ENCODE data around the gene COLEC12. TPM values are rescaled to one million over a fixed set of nuclear protein-coding genes. Genes with fewer than 3 reads are reported as not detected.
A peak's percentile ranks its signal among the peaks of the same experiment; 100 is the strongest.

COLEC12 gene
- total RNA-seq, 1 experiment from 2014 or later, result not detected

DNA sequence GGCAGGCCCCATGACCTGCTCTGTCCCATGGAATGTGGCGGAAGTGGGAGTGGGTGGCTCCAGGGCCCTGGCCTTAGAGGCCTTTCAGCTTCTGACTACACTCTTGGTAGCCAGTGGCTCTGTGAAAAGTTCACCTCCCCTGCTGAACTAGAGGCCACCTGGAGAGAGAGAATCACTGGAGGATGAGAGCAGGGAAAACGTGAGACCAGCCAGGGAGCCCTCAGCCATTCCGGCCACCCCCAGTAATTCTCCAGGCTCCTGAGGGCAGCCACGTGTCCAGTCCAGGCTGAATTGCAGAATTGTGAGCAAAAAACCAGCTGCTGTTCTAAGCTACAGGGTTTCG, 10.5 kb downstream of the COLEC12 start:
- intact Hi-C loops (cut with micrococcal nuclease; ENCODE audit: unreplicated experiment), result loop anchor here (10.0 kb wide), 1 partner anchor 105 kb away; the partner anchor contains the start of gene CLUL1
- TF ChIP-seq CTCF (IDR thresholded peaks at IDR 0.05; ENCODE audit: unreplicated experiment), result no peak
- no peak for DNase-seq
- no TSS peak for BruUV-seq (replicated peaks)
- CTCF ChIA-PET, result interaction anchor here (0.7 to 1.3 kb wide), 2 partner anchors 12 to 23 kb away, joined by 4 read pairs; no protein-coding TSS in a partner anchor
- Mint-ChIP-seq H3K4me3 (ENCODE audit: low read depth, unreplicated experiment) (no peak overlapping the region), H3K27ac (ENCODE audit: unreplicated experiment) (no peak overlapping the region), H3K4me1 (ENCODE audit: low read depth, unreplicated experiment) (peaks cover 37% of the 10 kb centered on the region), H3K27me3 (ENCODE audit: unreplicated experiment) (no peaks in the 10 kb centered on the region), H3K9me3 (ENCODE audit: low read depth, unreplicated experiment) (peaks cover 5% of the 10 kb centered on the region), H3K36me3 (ENCODE audit: insufficient read depth, unreplicated experiment) (no peaks in the 10 kb centered on the region)

DNA sequence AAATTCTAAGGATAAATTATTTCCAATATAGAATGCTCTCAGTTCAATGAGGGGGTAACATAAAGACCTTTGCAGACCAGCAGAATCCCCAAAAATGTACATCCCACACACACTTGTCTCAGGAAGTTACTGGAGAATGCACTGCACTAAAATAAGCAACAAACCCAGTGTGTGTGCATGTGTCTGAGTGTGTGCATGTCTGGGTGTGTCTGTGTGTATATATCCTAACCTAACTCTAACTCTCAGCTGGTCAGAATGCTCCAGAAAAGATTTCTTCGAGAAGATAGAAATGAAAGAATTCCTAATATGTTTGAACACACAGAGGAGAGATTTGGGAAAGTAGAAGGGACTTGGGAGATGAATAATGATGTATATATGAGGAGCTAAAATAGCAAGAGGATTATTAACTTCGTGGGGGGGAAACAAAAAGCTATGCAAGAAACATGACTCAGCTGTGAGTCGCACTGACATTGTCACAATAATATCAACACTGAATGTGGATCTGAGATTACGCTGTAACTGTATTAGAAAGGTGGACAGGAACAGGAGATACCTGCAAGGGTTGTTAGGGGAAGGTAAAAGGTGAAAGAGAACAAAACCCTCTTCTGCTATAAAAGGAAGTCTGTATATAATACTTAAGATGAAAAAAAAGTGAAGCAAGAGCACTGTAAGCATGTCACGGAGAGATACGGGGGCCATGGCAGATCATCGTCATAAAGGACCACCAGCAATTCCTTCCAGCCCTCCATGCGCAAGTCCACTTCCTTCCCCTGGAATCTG, 11.1 kb downstream of the COLEC12 start:
- intact Hi-C loops (cut with micrococcal nuclease; ENCODE audit: unreplicated experiment), result loop anchor here (5.0 to 10.0 kb wide), 2 partner anchors 105 to 123 kb away; partner anchors contain the start of gene CLUL1
- CTCF ChIA-PET, result interaction anchor here (0.7 to 1.3 kb wide), 3 partner anchors 12 to 347 kb away, joined by 4 read pairs; no protein-coding TSS in a partner anchor

DNA sequence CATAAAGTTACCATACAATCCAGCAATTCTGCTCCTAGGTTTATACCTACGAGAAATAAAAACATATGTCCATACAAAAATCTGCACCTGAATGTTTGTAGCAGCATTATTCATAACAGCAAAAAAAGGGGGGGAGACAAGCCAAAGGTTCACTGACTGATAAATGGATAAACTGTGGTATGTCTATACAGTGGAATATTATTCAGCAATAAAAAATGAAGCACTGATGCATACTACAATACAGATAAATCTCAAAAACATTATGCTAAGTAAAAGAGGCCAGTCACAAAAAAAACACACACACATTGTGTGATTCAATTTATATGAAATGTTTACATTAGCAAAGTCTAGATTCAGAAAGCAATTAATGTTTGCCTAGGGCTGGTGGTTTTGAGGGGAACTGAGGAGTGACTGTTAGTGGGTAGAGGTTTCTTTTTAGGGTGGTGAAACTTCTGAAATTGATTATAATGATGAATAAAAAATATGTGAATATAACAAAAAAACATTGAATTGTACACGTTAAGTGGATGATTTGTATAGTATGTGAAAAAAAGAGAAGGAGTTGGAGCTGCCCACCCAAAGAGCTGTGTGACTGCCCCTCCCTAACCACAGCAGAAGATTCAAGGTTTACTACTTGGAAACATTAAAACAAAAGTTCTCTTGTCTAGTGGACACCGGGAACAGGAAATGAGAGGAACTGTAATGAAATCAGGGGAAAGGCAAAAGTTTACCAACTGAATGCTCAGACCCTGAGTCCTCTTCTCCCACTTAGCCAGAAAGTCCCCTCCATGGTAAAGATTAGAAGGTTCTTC, 13.4 kb downstream of the COLEC12 start:
- CTCF ChIA-PET, result no interaction called here
- intact Hi-C loops (cut with micrococcal nuclease; ENCODE audit: unreplicated experiment), result loop anchor here (5.0 kb wide), 1 partner anchor 125 kb away; no protein-coding TSS in a partner anchor
- TF ChIP-seq CTCF (IDR thresholded peaks at IDR 0.05; ENCODE audit: unreplicated experiment), result no peak

More for the DNA sequence above, 11.1 kb downstream of the COLEC12 start:
- BruUV-seq (replicated peaks), result no TSS peak
- no peak overlapping the region for H3K27ac Mint-ChIP-seq (ENCODE audit: unreplicated experiment)
- H3K9me3 Mint-ChIP-seq (ENCODE audit: low read depth, unreplicated experiment), result peaks cover 5% of the 10 kb centered on the region
- H3K4me3 Mint-ChIP-seq (ENCODE audit: low read depth, unreplicated experiment), result no peak overlapping the region
- H3K27me3 Mint-ChIP-seq (ENCODE audit: unreplicated experiment), result no peaks in the 10 kb centered on the region
- no peaks in the 10 kb centered on the region for H3K36me3 Mint-ChIP-seq (ENCODE audit: insufficient read depth, unreplicated experiment)
- no peak for TF ChIP-seq CTCF (IDR thresholded peaks at IDR 0.05; ENCODE audit: unreplicated experiment)
- no peak for DNase-seq
- peaks cover 37% of the 10 kb centered on the region for H3K4me1 Mint-ChIP-seq (ENCODE audit: low read depth, unreplicated experiment)

GRCh38 chr18:484749-485464, 15.6 kb downstream of the COLEC12 start:
- no TSS peak for BruUV-seq (replicated peaks)
- no peak for TF ChIP-seq CTCF (IDR thresholded peaks at IDR 0.05; ENCODE audit: unreplicated experiment)
- CTCF ChIA-PET, result no interaction called here
- intact Hi-C loops (cut with micrococcal nuclease; ENCODE audit: unreplicated experiment), result loop anchor here (5.0 kb wide), 1 partner anchor 127 kb away; no protein-coding TSS in a partner anchor
- Mint-ChIP-seq H3K9me3 (ENCODE audit: low read depth, unreplicated experiment) (peaks cover 5% of the 10 kb centered on the region), H3K4me1 (ENCODE audit: low read depth, unreplicated experiment) (peaks cover 40% of the 10 kb centered on the region), H3K27me3 (ENCODE audit: unreplicated experiment) (peaks cover 12% of the 10 kb centered on the region), H3K36me3 (ENCODE audit: insufficient read depth, unreplicated experiment) (no peaks in the 10 kb centered on the region), H3K27ac (ENCODE audit: unreplicated experiment) (no peak overlapping the region), H3K4me3 (ENCODE audit: low read depth, unreplicated experiment) (no peak overlapping the region)
- DNase-seq, result no peak

More for the DNA sequence above, 13.4 kb downstream of the COLEC12 start:
- no TSS peak for BruUV-seq (replicated peaks)
- peak overlapping the region; percentile 79 for H3K27ac Mint-ChIP-seq (ENCODE audit: unreplicated experiment)
- H3K4me1 Mint-ChIP-seq (ENCODE audit: low read depth, unreplicated experiment), result peaks cover 37% of the 10 kb centered on the region
- peak; percentile 10 for DNase-seq
- no peak overlapping the region for H3K4me3 Mint-ChIP-seq (ENCODE audit: low read depth, unreplicated experiment)
- H3K36me3 Mint-ChIP-seq (ENCODE audit: insufficient read depth, unreplicated experiment), result no peaks in the 10 kb centered on the region
- no peaks in the 10 kb centered on the region for H3K27me3 Mint-ChIP-seq (ENCODE audit: unreplicated experiment)
- peaks cover 5% of the 10 kb centered on the region for H3K9me3 Mint-ChIP-seq (ENCODE audit: low read depth, unreplicated experiment)

Data from Calu3 (cell line).